Activated CD4-positive, alpha-beta T cell treated with anti-CD3 and anti-CD28 coated beads, Interleukin-2, amount 50 U/mL, for 4 hours (primary cell): ENCODE data around the gene SLC4A1.
A peak's percentile ranks its signal among the peaks of the same experiment; 100 is the strongest.

ENCODE experiments used
- DNase-seq, 2 experiments: peaks; one replicate each; pipeline ENCODE4 v3.0.0-alpha.2; 2020

SLC4A1 gene

DNA sequence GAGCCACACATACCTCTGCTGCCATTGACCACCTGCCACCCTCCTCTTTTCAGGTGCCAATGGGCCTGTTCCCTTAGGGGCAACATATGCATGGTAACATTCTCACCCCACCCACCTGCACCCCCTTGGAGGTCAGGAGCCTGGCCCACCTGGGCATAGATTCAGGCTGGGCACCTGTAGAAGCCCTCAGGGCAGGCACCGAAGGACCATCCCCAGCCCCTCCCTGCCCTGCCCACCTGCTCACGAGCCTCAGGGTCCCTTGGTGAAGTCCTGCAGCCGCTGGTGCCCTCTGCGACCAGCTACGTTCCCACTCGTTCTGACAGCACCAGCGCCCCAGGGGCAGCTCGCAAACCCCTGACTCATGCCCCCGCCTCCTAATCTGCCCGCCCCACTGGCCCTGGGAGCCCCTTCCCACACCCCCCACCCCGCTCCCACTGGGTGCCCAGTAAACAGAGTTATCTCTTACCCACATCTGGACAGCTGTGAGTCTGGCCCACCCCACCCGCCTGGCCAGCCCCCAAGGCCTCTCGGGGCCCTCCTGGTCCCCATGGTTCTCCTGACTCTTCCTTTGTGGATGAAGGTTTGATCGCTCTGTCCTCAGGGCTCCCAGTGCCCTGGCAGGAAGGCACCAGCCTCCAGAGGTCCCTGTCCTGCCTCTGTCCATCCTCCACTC lies at the start of gene SLC4A1:
Gene SLC4A1 (minus strand): TSS at position 318 of the 673 bp plus-strand sequence. CDS start 5,269 bp downstream, outside the sequence.
- DNase-seq, result no peak

DNA sequence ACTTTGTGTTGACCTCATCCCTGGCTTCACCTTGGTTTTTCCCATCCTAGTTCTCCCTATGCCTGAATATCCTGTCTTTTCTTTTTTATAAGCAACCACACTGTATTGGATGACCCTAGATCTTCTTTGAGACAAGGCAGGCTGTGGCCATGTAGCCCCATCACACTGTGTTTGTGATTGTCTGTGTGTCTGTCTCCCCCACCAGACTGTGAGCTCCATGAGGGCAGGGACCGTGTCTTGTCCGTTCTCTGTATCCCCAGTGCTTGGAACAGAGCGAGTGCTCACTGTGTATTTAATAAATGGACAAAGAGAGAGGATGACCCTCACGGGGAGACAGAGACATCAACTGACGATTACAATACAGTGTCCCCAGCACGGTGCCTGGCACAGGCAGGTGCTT lies 49.6 kb upstream of the SLC4A1 start:
- no peak for DNase-seq

DNA sequence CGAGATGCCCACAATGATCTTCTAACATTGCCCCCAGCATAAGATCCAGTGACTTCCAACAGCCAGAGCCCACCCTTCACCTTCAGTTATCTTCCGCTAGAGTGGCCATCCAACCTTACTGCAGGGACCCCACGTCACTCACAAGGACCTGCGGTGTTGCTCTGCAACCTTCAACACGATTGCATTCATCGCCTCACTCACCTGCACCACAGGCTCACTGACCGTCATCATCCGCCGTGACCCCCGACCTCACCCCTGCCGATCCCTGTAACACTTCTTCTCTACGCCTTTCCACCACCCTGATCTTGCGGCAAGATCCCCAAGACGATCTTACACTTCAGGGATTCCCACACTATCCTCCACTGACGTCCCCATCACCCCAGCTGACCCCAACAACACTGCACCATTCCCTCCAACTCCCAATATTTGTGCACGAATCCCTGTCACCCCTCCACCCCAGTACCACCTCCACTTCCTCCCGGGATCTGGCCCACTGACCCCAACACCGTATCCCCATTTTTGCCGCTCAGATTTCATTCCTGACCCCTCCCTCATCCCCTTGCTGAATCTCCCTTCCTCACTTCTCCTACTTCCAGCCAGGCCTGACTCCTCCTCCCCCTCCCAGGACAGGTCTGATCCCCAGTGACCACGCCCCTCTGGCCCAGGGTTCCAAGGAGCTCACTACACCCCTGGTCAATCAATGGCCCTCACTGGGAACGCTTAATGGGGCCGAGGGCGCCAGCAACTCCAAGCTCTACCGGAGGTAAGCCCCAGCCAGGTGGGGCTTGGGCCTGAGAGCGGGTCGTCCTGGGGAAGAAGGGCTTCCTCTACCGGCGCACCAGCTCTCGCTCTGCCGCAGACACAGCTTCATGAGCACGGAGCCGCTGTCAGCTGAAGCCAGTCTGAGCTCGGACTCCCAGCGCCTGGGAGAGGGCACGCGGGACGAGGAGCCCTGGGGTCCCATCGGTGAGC lies 48.1 kb upstream of the SLC4A1 start:
- DNase-seq, result no peak

DNA sequence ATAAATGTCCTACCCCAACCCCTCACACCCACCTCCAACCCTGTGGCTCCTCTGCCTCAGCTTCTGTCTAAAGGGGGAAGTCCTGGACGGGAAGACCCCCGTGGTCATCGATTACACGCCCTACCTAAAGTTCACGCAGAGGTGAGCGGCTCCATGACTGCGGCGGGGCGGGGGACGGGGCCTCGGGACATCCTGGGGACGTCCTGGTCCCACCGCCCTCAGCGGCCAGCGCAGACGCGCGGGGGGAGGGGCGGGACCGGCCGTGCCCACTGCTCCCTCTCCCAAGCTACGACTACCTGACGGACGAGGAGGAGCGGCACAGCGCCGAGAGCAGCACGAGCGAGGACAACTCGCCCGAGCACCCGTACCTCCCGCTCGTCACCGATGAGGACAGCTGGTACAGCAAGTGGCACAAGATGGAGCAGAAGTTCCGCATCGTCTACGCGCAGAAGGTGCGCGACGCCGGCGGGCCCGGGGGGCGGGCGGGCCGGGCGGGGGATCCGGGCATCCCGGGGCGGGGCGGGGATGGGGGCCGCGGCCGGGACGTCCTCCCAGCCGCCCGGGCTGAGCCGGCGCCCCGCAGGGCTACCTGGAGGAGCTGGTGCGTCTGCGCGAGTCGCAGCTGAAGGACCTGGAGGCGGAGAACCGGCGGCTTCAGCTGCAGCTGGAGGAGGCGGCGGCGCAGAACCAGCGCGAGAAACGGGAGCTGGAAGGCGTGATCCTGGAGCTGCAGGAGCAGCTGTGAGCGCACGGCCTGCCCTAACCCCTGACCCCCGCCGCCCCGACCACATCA lies 47.1 kb upstream of the SLC4A1 start:
- peak in 1 of 2 experiments; percentile 33 for DNase-seq

DNA sequence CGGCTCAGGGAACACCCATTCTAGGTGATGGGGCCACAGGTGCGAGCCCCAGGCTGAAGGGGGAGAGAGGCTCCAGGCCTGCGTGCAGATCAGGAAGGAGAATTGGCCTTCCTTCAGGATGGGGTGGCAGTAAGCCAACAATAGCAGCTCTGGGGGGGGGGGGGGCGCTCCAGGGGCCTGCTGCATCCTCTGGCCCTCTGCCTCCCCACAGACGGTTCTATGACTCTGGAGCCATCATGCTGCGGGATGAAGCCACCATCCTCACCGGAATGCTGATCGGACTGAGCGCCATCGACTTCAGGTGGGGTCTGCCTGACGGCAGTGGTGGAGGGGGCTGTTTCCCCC lies 46.6 kb upstream of the SLC4A1 start:
- DNase-seq, result no peak

- DNase-seq, result no peak
These were observed 46.1 kb upstream of the SLC4A1 start for GRCh38 chr17:44314031-44314430.

DNA sequence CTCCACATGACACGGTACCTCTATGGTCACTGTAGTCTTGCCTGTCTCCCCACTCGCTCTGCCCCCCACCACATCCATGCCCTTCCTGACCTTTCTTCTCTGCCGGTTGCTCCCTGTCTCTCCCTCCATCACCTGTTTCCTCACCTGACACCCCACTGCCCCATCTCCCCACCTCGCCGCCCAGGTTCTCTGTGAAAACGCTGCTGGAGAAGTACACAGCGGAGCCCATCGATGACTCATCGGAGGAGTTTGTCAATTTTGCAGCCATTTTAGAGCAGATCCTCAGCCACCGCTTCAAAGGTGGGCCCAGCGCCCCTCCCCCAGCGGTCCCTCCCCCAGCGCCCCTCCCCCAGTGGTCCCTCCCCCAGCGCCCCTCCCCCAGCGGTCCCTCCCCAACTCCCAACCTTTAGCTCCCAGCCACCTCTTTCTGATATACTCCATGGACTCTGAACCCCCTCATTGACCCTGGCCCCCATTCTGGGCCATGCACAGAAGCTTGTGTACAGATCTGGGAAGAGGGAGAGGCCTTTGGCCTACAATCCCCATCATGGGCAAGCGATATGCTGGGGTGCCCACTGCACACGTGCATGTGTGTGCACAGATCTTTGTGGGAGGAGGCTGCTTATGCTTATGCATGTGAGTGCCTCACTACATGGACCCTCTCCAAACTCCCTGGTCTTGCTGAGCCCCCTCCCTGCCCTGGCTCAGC lies 44.6 kb upstream of the SLC4A1 start:
- DNase-seq, result no peak

DNA sequence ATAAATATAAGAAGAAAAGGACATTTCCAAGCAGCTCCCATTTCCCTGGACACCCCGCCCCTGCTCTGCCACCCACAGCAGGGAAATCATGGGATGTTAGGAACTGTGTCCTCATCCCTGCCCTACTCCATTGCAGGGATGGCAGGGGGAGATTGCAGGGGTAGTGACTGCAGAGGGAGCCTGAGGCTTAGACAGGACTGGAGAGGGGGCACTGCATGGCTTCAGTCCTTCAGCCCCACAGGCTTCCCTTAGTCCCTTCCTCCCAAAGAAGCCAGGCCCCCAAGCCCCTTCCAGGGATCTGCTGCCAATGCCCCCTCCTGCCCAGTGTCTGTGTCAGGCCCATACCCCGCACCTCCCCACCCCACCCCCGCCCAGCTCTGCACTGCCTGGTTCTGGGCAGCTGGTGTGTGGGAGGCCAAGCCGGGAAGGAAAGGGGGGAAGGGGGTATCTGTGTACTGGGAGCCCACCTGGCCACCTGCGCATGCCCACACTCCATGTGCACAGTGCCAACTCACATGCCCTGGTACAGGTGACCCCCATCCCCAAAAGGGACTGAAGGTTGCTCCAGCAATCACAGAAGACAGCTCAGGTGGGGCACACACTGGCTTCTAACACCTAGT lies 43.7 kb upstream of the SLC4A1 start:
- no peak for DNase-seq

GRCh38 chr17:44310609-44311376 lies 42.9 kb upstream of the SLC4A1 start:
- no peak for DNase-seq

- no peak for DNase-seq
These were observed 42.3 kb upstream of the SLC4A1 start for GRCh38 chr17:44310188-44310587.

- no peak for DNase-seq
These were observed 41.5 kb upstream of the SLC4A1 start for GRCh38 chr17:44309472-44309871.

GRCh38 chr17:44308865-44309264 lies 40.9 kb upstream of the SLC4A1 start:
- DNase-seq, result no peak

DNA sequence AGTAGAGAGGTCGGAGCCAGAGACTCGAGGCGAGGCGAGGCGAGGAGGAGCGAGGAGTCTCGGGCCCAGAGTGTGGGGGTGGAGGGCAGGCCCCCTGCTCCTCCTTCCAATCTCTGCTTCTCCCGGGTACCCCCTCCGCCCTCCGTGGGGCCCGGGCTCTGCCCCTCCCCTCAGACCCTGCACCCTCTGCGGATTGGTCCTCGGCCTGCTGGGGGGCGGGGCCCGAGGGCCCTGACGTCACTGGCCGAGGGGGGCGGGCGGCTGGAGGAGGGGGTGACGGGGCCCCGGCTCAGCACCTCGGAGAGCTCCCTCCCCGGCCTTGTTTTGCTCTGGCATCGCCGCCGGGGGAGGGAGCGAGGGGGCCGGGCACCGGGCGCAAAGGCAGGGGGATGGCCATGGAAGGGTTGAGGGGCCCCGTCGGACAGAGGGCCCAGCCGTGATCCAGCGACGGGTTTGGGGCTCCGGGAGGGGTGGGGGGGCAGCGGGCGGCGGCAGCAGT lies 40.4 kb upstream of the SLC4A1 start, which contains the start of gene RUNDC3A:
Gene RUNDC3A (plus strand): TSS at position 282 of the 499 bp plus-strand sequence. CDS start 232 bp downstream, outside the sequence.
- DNase-seq, result peak; percentile 80 to 81

DNA sequence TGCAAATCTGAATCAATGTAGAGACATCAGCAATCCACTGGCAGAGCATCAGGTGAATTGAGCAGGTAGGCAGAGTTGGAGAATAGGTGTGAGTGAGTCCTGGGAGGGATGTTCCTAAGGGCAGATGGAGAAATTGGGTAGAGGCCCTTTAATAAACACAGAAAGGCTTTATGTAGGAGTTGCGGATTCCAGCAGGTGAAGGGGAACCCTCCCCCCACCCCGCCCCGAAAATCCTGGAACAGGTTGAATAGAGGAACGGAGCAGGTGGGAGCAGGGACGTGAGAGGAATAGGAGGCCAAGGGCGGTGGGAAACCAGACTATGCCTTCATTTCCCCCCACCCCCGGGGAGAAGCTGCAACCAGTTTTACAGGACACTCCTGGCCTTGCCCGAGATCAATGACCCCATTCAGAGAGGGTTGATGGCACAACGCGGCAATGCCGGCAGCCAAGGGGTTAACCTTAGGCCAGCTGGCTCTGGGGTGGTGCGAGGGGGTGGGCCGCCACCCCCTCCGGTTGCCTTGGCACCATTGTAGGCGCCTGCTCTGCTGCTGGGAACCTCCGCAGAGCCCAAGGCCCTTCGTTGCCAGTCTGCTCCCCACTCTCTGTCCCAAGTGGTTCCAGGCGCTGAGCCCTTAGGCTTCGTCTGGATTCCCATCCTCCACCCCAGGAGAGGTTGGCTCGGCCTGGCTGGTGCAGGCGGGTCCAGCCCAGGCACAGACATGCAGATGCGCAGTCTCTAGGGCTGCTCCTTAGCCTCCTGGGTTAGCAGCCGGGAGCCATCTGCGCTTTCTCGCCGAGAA lies 39.7 kb upstream of the SLC4A1 start:
- no peak for DNase-seq

DNA sequence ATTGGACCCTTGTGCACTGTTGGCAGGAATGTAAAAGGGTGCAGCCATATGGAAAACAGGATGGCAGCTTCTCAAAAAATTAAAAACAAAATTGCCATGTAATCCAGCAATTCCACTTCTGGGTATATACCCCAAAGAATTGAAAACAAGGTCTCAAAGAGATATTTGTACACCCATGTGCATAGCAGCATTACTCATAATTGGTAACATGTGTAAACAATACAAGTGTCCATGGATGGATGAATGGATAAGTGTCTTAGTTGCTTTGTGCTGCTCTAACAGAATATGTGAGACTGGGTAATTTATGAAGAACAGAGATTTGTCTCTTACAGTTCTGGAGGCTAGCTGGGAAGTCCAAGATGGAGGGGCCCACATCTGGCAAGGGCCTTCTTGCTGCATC lies 36.7 kb upstream of the SLC4A1 start:
- no peak for DNase-seq

- DNase-seq, result no peak
These were observed 30.0 kb upstream of the SLC4A1 start for GRCh38 chr17:44297975-44298374.

DNA sequence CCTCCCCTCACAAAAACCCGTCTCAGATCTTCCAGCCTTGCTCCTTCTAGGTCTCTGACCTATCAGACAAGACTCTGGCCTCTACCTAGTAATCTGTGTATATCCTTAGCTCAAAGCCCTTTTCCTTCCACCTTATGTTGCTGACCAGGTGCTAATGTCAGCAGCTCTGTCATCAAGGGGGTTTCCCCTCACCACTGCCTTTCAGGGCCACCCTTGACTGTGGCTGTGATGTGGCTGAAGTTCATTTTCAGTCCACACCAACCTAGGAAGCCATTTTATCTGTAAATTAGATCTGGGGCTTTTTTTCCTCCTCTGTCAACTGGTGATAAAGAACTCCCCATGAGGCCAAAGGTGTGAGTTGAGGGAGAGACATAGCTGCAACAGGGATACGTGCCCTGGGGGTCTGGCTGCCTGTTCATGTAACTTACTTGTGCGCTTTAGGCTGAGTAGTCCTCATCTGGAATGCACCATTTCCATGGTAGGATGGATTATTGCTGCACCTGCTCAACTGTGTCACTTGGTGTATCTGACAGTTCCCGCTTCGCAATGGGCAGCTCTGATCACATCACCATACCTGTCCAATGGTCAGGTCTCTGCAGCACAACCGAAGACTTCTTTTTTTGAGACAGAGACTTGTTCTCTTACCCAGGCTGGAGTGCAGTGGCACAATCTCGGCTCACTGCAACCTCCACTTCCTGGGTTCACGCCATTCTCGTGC lies 25.7 kb upstream of the SLC4A1 start:
- no peak for DNase-seq

DNA sequence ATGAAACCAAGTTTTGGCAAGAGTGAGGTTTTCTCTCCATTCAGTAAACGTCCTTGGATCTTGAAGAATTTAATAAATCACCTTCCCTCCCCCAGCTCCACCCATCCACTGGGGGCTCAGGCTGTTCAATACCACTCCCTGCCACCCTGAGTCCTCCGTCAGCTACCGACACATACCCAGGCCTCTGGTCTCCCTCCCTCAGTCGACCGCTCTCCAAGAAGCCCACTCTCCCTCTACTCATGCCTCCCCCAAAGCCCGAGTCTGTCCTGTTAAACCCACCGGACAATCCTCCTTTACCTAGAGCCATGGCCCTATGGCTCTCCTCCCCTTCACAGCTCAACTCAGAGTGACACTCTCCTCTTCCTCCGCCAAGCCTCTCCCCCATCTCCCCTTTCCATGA lies 19.7 kb upstream of the SLC4A1 start:
- no peak for DNase-seq

DNA sequence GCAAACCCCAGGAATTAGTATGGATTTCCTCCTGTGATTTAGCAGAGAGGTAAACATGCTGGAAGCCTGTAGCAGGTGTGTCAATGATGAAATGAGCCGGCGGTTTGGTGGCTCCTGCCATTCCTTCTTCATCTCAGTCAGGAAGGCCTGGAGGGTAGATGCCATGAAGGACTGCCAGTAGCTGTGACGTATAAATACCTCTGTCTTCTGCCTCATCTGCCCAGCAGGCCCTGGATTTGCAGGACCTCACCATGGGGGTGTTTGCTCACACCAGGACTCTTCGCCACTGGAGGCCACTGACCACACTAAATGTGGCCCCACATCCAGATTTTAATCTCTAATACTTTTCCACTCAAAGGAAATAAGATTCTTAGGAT lies 16.1 kb upstream of the SLC4A1 start:
- no peak for DNase-seq
